Lung (tissue), 16 donors: ENCODE data around the gene RBM18. TPM values are rescaled to one million over a fixed set of nuclear protein-coding genes. Genes with fewer than 3 reads are reported as not detected.
A peak's percentile ranks its signal among the peaks of the same experiment; 100 is the strongest.

Source experiments
- ATAC-seq: fragments of 200-7000 bp; cut with Tn5 transposase; one replicate; pipeline ENCODE4 v1.9.1; 2020; ENCODE audit warnings: moderate number of reproducible peaks; ENCODE audit not compliant: insufficient read depth, low FRiP score
- DNase-seq, 3 donors: peaks; one replicate each; pipeline ENCODE4 v3.0.0-alpha.2; 2013 to 2017
- H3K27ac ChIP-seq, 2 donors: one replicate each; pipeline ENCODE4 v1.5.1; 2013; ENCODE audit warnings: mild to moderate bottlenecking in 2 of 2, moderate library complexity in 2 of 2, control low read depth in 1 of 2, inconsistent platforms in 1 of 2, low read depth in 1 of 2, low read length in 1 of 2
- H3K27me3 ChIP-seq, 3 donors: one replicate each; pipeline ENCODE4 v1.5.1; 2013; ENCODE audit warnings: low read length in 2 of 3; ENCODE audit not compliant: control insufficient read depth in 3 of 3, insufficient read depth in 3 of 3
- H3K36me3 ChIP-seq, 4 donors: one replicate each; pipeline ENCODE4 v1.5.1; 2013; ENCODE audit warnings: low read length in 4 of 4, mild to moderate bottlenecking in 1 of 4, moderate library complexity in 1 of 4; ENCODE audit not compliant: control insufficient read depth in 4 of 4, insufficient read depth in 4 of 4
- H3K4me1 ChIP-seq, 5 donors: one replicate each; pipeline ENCODE4 v1.5.1; 2013; ENCODE audit warnings: low read length in 5 of 5, mild to moderate bottlenecking in 2 of 5, moderate library complexity in 1 of 5; ENCODE audit not compliant: control insufficient read depth in 5 of 5, insufficient read depth in 5 of 5
- H3K4me3 ChIP-seq: one replicate; pipeline ENCODE4 v1.5.1; 2013; ENCODE audit warnings: mild to moderate bottlenecking, control low read depth, moderate library complexity
- H3K9ac ChIP-seq, 2 donors: one replicate each; pipeline ENCODE4 v1.5.1; 2013; ENCODE audit warnings: low read length in 2 of 2, control low read depth in 1 of 2; ENCODE audit not compliant: insufficient read depth in 1 of 2
- H3K9me3 ChIP-seq, 4 donors: one replicate each; pipeline ENCODE4 v1.5.1; 2013; ENCODE audit warnings: low read length in 3 of 4, mild to moderate bottlenecking in 1 of 4, moderate library complexity in 1 of 4; ENCODE audit not compliant: control insufficient read depth in 4 of 4, insufficient read depth in 3 of 4
- WGBS, 2 donors: extraction: QIAGEN DNeasy Blood & Tissue Kit; methylation state at CpG; one replicate each; pipeline ENCODE4 v1.1.7; 2013; 5-methylcytosine and 5-hydroxymethylcytosine counted together
- long read RNA-seq, 5 donors: transcript quantifications; one replicate each; lab custom pipeline, GENCODE V29; 2026
- polyA plus RNA-seq, 2 donors: library from polyadenylated mRNA; stranded (reverse); fragments of 200-250 nt; gene quantifications; one replicate each; pipeline ENCODE4 v1.2.1, GENCODE V29; 2013
- total RNA-seq, 2 donors: library from RNA; depleted of rRNA in 1 of 2; stranded (reverse); fragments of >200 nt in 1 of 2; gene quantifications; one replicate each; pipeline ENCODE4 v1.2.1, GENCODE V29; 2014 to 2021
- TF ChIP-seq, protein P1 (sequence below): IDR thresholded peaks from 2 replicates; pipeline ENCODE4 v1.5.1; 2012; ENCODE audit warnings: mild to moderate bottlenecking; ENCODE audit errors: control extremely low read depth, extremely low read depth
- donor health status: control.
- donor health status: control.
- donor health status: Bipolar disorder and iron deficiency.
- donor health status: healthy.
- donor health status: DM: yes; HTN: yes; CAD: no.

The RBM18 gene
- 10 to 100 TPM; 15.4 to 20.5 TPM for total RNA-seq
- 1 to 10 TPM; 5.5 to 9.4 TPM for polyA plus RNA-seq
- long read RNA-seq, donor 1, full-length matches to known transcripts = 18 of 18 reads
- long read RNA-seq, donor 1, partial matches to known transcripts = 0 of 18 reads
- long read RNA-seq, donor 1, other reads (novel, unspliced or antisense) = 0 of 18 reads
- long read RNA-seq, donor 2, full-length matches to known transcripts = 10 of 38 reads
- long read RNA-seq, donor 2, partial matches to known transcripts = 28 of 38 reads
- long read RNA-seq, donor 2, other reads (novel, unspliced or antisense) = 0 of 38 reads
- long read RNA-seq, donor 3, full-length matches to known transcripts = 14 of 14 reads
- long read RNA-seq, donor 3, partial matches to known transcripts = 0 of 14 reads
- long read RNA-seq, donor 3, other reads (novel, unspliced or antisense) = 0 of 14 reads
- long read RNA-seq, donor 4, full-length matches to known transcripts = 5 of 5 reads
- long read RNA-seq, donor 4, partial matches to known transcripts = 0 of 5 reads
- long read RNA-seq, donor 4, other reads (novel, unspliced or antisense) = 0 of 5 reads
- long read RNA-seq, donor 5, full-length matches to known transcripts = 12 of 12 reads
- long read RNA-seq, donor 5, partial matches to known transcripts = 0 of 12 reads
- long read RNA-seq, donor 5, other reads (novel, unspliced or antisense) = 0 of 12 reads

GRCh38 chr9:122264360-122265148 is at the start of gene RBM18, which contains the start of gene MRRF:
RBM18 (minus strand) TSS chr9:122264840; CDS start chr9:122261492, 3,348 bp downstream.
MRRF (plus strand) TSS chr9:122264882; CDS start chr9:122270892, 6,010 bp downstream.
- Histone ChIP-seq H3K9ac (peak within 1 kb of the TSS; percentile 95), H3K27ac (peak within 1 kb of the TSS; percentile 92 to 95), H3K4me1 (peaks cover 0 to 31% (median 21%) of the 10 kb centered on the region in 5 donors), H3K36me3 (peaks cover 4 to 14% (median 8%) of the 10 kb centered on the region in 4 donors), H3K9me3 (no peaks in the 10 kb centered on the region), H3K4me3 (peak within 1 kb of the TSS; percentile 82), H3K27me3 (no peaks in the 10 kb centered on the region)
- ATAC-seq (peak; percentile 95), DNase-seq (peak; percentile 93 to 95 (median 95))
- 0 to 1% methylated on average over 60 of the region's 60 CpGs for WGBS, 2 donors
- TF ChIP-seq, protein P1, sequence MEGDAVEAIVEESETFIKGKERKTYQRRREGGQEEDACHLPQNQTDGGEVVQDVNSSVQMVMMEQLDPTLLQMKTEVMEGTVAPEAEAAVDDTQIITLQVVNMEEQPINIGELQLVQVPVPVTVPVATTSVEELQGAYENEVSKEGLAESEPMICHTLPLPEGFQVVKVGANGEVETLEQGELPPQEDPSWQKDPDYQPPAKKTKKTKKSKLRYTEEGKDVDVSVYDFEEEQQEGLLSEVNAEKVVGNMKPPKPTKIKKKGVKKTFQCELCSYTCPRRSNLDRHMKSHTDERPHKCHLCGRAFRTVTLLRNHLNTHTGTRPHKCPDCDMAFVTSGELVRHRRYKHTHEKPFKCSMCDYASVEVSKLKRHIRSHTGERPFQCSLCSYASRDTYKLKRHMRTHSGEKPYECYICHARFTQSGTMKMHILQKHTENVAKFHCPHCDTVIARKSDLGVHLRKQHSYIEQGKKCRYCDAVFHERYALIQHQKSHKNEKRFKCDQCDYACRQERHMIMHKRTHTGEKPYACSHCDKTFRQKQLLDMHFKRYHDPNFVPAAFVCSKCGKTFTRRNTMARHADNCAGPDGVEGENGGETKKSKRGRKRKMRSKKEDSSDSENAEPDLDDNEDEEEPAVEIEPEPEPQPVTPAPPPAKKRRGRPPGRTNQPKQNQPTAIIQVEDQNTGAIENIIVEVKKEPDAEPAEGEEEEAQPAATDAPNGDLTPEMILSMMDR = no peak

DNA sequence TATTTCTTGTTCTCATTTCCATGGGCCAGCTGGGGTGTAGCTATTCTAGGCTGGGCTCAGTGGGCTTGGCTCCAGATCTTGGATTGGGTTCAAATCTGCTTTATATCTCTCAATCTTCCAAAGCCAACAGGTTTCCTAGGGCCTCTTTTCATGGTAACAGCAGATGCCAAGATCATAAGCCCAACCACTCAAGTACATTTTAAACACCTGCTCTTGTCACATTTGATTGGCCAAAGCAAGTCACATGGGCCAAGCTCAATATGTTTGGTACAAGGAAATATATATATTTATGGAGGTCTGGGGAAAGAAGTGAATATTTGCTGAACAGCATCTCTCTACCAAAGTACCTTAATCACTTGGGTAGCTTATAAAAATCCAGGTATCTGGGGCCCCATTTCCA is 49.5 kb upstream of the RBM18 start:
- Histone ChIP-seq H3K9me3 (no peaks in the 10 kb centered on the region), H3K27ac (no peak overlapping the region), H3K4me3 (no peak overlapping the region), H3K27me3 (no peaks in the 10 kb centered on the region), H3K36me3 (peaks cover 13 to 39% (median 18%) of the 10 kb centered on the region in 4 donors), H3K4me1 (peaks cover 0 to 1% (median 0%) of the 10 kb centered on the region in 5 donors), H3K9ac (no peak overlapping the region)
- DNase-seq (no peak), ATAC-seq (no peak)
- TF ChIP-seq, protein P1 = no peak

GRCh38 chr9:122309861-122310260 is 45.2 kb upstream of the RBM18 start:
- Histone ChIP-seq H3K36me3 (peaks cover 22 to 49% (median 26%) of the 10 kb centered on the region in 4 donors), H3K27me3 (no peaks in the 10 kb centered on the region), H3K9ac (no peak overlapping the region), H3K4me3 (no peak overlapping the region), H3K4me1 (peaks cover 0 to 4% (median 0%) of the 10 kb centered on the region in 5 donors), H3K9me3 (no peaks in the 10 kb centered on the region), H3K27ac (no peak overlapping the region)
- TF ChIP-seq, protein P1 = no peak
- no peak for ATAC-seq
- no peak for DNase-seq
- WGBS, 2 donors = 72 to 75% methylated on average over 2 of the region's 2 CpGs
